IPS-18c (cell line): ENCODE results near the gene MGAT1.
"Not testable (repeated sequence)": the region's sequence is repeated elsewhere in the genome, so short reads cannot be mapped to it uniquely, and the experiment has no call there.

Experiments
- H3K4me3 ChIP-seq: 2 replicates; pipeline ENCODE4 v1.7.0; 2013; ENCODE audit warnings: low read depth, mild to moderate bottlenecking, low read length, moderate library complexity; ENCODE audit not compliant: insufficient read depth
- H3K9me3 ChIP-seq: one replicate; pipeline ENCODE4 v1.6.1; 2013; ENCODE audit warnings: mild to moderate bottlenecking, low read length, moderate library complexity; ENCODE audit not compliant: control insufficient read depth, insufficient read depth

The MGAT1 gene

GRCh38 chr5:180827374-180827773 lies 24.8 kb upstream of the MGAT1 start:
- H3K4me3 ChIP-seq, result not testable (repeated sequence)
- peaks cover 13% of the 10 kb centered on the region for H3K9me3 ChIP-seq

- H3K9me3 ChIP-seq, result peaks cover 13% of the 10 kb centered on the region
Measured at GRCh38 chr5:180825768-180826525, 23.3 kb upstream of the MGAT1 start.

GRCh38 chr5:180824630-180825476 lies 22.2 kb upstream of the MGAT1 start:
- peaks cover 11% of the 10 kb centered on the region for H3K9me3 ChIP-seq
- H3K4me3 ChIP-seq, result no peak overlapping the region

More at GRCh38 chr5:180825768-180826525, 23.3 kb upstream of the MGAT1 start:
- H3K4me3 ChIP-seq, result no peak overlapping the region

GRCh38 chr5:180823940-180824629 lies 21.5 kb upstream of the MGAT1 start:
- Histone ChIP-seq H3K9me3 (peaks cover 6% of the 10 kb centered on the region), H3K4me3 (no peak overlapping the region)

GRCh38 chr5:180823346-180823745 lies 20.7 kb upstream of the MGAT1 start:
- peaks cover 5% of the 10 kb centered on the region for H3K9me3 ChIP-seq
- no peak overlapping the region for H3K4me3 ChIP-seq

- Histone ChIP-seq H3K4me3 (no peak overlapping the region), H3K9me3 (no peaks in the 10 kb centered on the region)
Measured at GRCh38 chr5:180821538-180821937, 18.9 kb upstream of the MGAT1 start.

GRCh38 chr5:180820788-180821321 lies 18.2 kb upstream of the MGAT1 start:
- Histone ChIP-seq H3K4me3 (no peak overlapping the region), H3K9me3 (no peaks in the 10 kb centered on the region)

- Histone ChIP-seq H3K9me3 (no peaks in the 10 kb centered on the region), H3K4me3 (no peak overlapping the region)
Measured at GRCh38 chr5:180818677-180819341, 16.2 kb upstream of the MGAT1 start.

- H3K4me3 ChIP-seq, result no peak overlapping the region
- H3K9me3 ChIP-seq, result no peaks in the 10 kb centered on the region
Measured at GRCh38 chr5:180817893-180818674, 15.5 kb upstream of the MGAT1 start.

GRCh38 chr5:180816608-180817534 lies 14.3 kb upstream of the MGAT1 start:
- H3K9me3 ChIP-seq, result no peaks in the 10 kb centered on the region
- no peak overlapping the region for H3K4me3 ChIP-seq

- no peak overlapping the region for H3K4me3 ChIP-seq
- no peaks in the 10 kb centered on the region for H3K9me3 ChIP-seq
Measured at GRCh38 chr5:180815293-180815917, 12.8 kb upstream of the MGAT1 start.

- no peak overlapping the region for H3K4me3 ChIP-seq
- H3K9me3 ChIP-seq, result no peaks in the 10 kb centered on the region
Measured at GRCh38 chr5:180813420-180813819, 10.8 kb upstream of the MGAT1 start.

GRCh38 chr5:180811623-180812124 lies 9.1 kb upstream of the MGAT1 start:
- H3K4me3 ChIP-seq, result no peak overlapping the region; the same call in 1 of the 2 replicates
- no peaks in the 10 kb centered on the region for H3K9me3 ChIP-seq

- Histone ChIP-seq H3K9me3 (no peaks in the 10 kb centered on the region), H3K4me3 (peak overlapping the region; percentile 87)
Measured at GRCh38 chr5:180810959-180811622, 8.5 kb upstream of the MGAT1 start.
